Measurements from ENCODE around the gene POC1A. TPM values are rescaled to one million over a fixed set of nuclear protein-coding genes. Genes with fewer than 3 reads are reported as not detected.

POC1A gene
- total RNA-seq, 1 experiment from 2014 or later, result 8.6 TPM

- DNase-seq (ENCODE audit: low read depth), result peak; percentile 85
Measured at GRCh38 chr3:52128118-52128683, 26.0 kb downstream of the POC1A start.

GRCh38 chr3:52126500-52126899, 27.7 kb downstream of the POC1A start:
- no peak for DNase-seq (ENCODE audit: low read depth)

GRCh38 chr3:52126036-52126435, 28.2 kb downstream of the POC1A start:
- DNase-seq (ENCODE audit: low read depth), result no peak

- no peak for DNase-seq (ENCODE audit: low read depth)
Measured at GRCh38 chr3:52124766-52125165, 29.5 kb downstream of the POC1A start.

- DNase-seq (ENCODE audit: low read depth), result no peak
Measured at GRCh38 chr3:52124126-52124525, 30.1 kb downstream of the POC1A start.

GRCh38 chr3:52123106-52123725, 31.0 kb downstream of the POC1A start:
- DNase-seq (ENCODE audit: low read depth), result peak; percentile 69

- DNase-seq (ENCODE audit: low read depth), result no peak
Measured at GRCh38 chr3:52122491-52122890, 31.7 kb downstream of the POC1A start.

- no peak for DNase-seq (ENCODE audit: low read depth)
Measured at GRCh38 chr3:52121813-52122212, 32.4 kb downstream of the POC1A start.

- no peak for DNase-seq (ENCODE audit: low read depth)
Measured at GRCh38 chr3:52121464-52121805, 32.8 kb downstream of the POC1A start.

- no peak for DNase-seq (ENCODE audit: low read depth)
Measured at GRCh38 chr3:52120556-52121463, 33.4 kb downstream of the POC1A start.

- DNase-seq (ENCODE audit: low read depth), result no peak
Measured at GRCh38 chr3:52119826-52120225, 34.4 kb downstream of the POC1A start.

GRCh38 chr3:52119099-52119498, 35.1 kb downstream of the POC1A start:
- no peak for DNase-seq (ENCODE audit: low read depth)

- no peak for DNase-seq (ENCODE audit: low read depth)
Measured at GRCh38 chr3:52118156-52118875, 35.9 kb downstream of the POC1A start.

GRCh38 chr3:52117537-52117936, 36.7 kb downstream of the POC1A start:
- DNase-seq (ENCODE audit: low read depth), result no peak

GRCh38 chr3:52112056-52112455, 42.2 kb downstream of the POC1A start:
- DNase-seq (ENCODE audit: low read depth), result no peak

- DNase-seq (ENCODE audit: low read depth), result no peak
Measured at GRCh38 chr3:52110502-52110901, 43.7 kb downstream of the POC1A start.

GRCh38 chr3:52109611-52110301, 44.5 kb downstream of the POC1A start:
- no peak for DNase-seq (ENCODE audit: low read depth)

- no peak for DNase-seq (ENCODE audit: low read depth)
Measured at GRCh38 chr3:52108302-52109232, 45.7 kb downstream of the POC1A start.

- DNase-seq (ENCODE audit: low read depth), result no peak
Measured at GRCh38 chr3:52106951-52107611, 47.1 kb downstream of the POC1A start.

Data from Daoy (cell line).